Mesodermal cell (in vitro differentiated cells): Measurements from ENCODE around the gene FRS3.
A peak's percentile ranks its signal among the peaks of the same experiment; 100 is the strongest.

Experiments used
- H3K27ac ChIP-seq: 2 replicates; pipeline ENCODE4 v1.7.0; 2013; ENCODE audit warnings: mild to moderate bottlenecking, low read depth, low read length, moderate library complexity; ENCODE audit not compliant: severe bottlenecking
- H3K36me3 ChIP-seq: 2 replicates; pipeline ENCODE4 v1.7.1; 2013; ENCODE audit warnings: mild to moderate bottlenecking, low read length, moderate library complexity; ENCODE audit not compliant: control insufficient read depth, insufficient read depth
- H3K4me1 ChIP-seq: one replicate; pipeline ENCODE4 v1.7.1; 2013; ENCODE audit warnings: mild to moderate bottlenecking, low read length; ENCODE audit not compliant: insufficient read depth, control insufficient read depth, poor library complexity, severe bottlenecking
- H3K4me3 ChIP-seq: 2 replicates; pipeline ENCODE4 v1.7.0; 2013; ENCODE audit warnings: low read length, control low read depth, mild to moderate bottlenecking; ENCODE audit not compliant: insufficient read depth, poor library complexity, severe bottlenecking; ENCODE audit errors: extremely low read depth
- H3K9me3 ChIP-seq: 2 replicates; pipeline ENCODE4 v1.7.1; 2013; ENCODE audit warnings: mild to moderate bottlenecking, low read length, moderate library complexity; ENCODE audit not compliant: control insufficient read depth
- WGBS, 2 experiments: methylation state at CpG; one replicate each; pipeline ENCODE4 v1.1.5; 2013; ENCODE audit warnings: missing lambda C conversion rate in 2 of 2; ENCODE audit not compliant: insufficient coverage in 2 of 2; 5-methylcytosine and 5-hydroxymethylcytosine counted together

The FRS3 gene

GRCh38 chr6:41790045-41790444, 10.3 kb upstream of the FRS3 start:
- Histone ChIP-seq H3K4me1 (peaks cover 4% of the 10 kb centered on the region), H3K4me3 (no peak overlapping the region), H3K9me3 (no peaks in the 10 kb centered on the region), H3K27ac (no peak overlapping the region), H3K36me3 (peaks cover 54% of the 10 kb centered on the region)
- 57 to 100% methylated on average over 1 of the region's 1 CpG for WGBS, 2 experiments

- Histone ChIP-seq H3K36me3 (peaks cover 47% of the 10 kb centered on the region), H3K27ac (no peak overlapping the region), H3K4me3 (no peak overlapping the region), H3K9me3 (no peaks in the 10 kb centered on the region), H3K4me1 (peaks cover 4% of the 10 kb centered on the region)
- WGBS, 2 experiments = 100% methylated on average over 2 to 3 of the region's 3 CpGs
Measured at GRCh38 chr6:41789390-41789724, 9.7 kb upstream of the FRS3 start.

GRCh38 chr6:41787219-41787917, 7.7 kb upstream of the FRS3 start, which contains the start of gene TOMM6:
Gene TOMM6, plus strand, starts transcription at chr6:41787694. Its CDS starts 4 bp downstream, at chr6:41787698.
- WGBS, 2 experiments = 0% methylated on average over 46 to 52 of the region's 55 CpGs
- H3K4me1 ChIP-seq = peaks cover 4% of the 10 kb centered on the region

GRCh38 chr6:41786451-41787218, 6.9 kb upstream of the FRS3 start:
- H3K9me3 ChIP-seq = no peaks in the 10 kb centered on the region
- peak overlapping the region; percentile 89 for H3K27ac ChIP-seq
- 0 to 1% methylated on average over 42 to 49 of the region's 58 CpGs for WGBS, 2 experiments
- peaks cover 5% of the 10 kb centered on the region for H3K4me1 ChIP-seq
- peak overlapping the region; percentile 100 for H3K4me3 ChIP-seq
- H3K36me3 ChIP-seq = peaks cover 34% of the 10 kb centered on the region

More at GRCh38 chr6:41787219-41787917, 7.7 kb upstream of the FRS3 start, which contains the start of gene TOMM6:
- H3K36me3 ChIP-seq = peaks cover 39% of the 10 kb centered on the region
- no peaks in the 10 kb centered on the region for H3K9me3 ChIP-seq
- peak within 1 kb of the TSS; percentile 89 for H3K27ac ChIP-seq
- H3K4me3 ChIP-seq = peak within 1 kb of the TSS; percentile 100

- H3K36me3 ChIP-seq = peaks cover 26% of the 10 kb centered on the region
- no peak overlapping the region for H3K27ac ChIP-seq
- 27 to 78% methylated on average over 8 to 20 of the region's 29 CpGs for WGBS, 2 experiments
Measured at GRCh38 chr6:41785689-41786450, 6.2 kb upstream of the FRS3 start.

GRCh38 chr6:41785254-41785653, 5.6 kb upstream of the FRS3 start:
- Histone ChIP-seq H3K27ac (no peak overlapping the region), H3K36me3 (peaks cover 20% of the 10 kb centered on the region), H3K4me3 (no peak overlapping the region), H3K9me3 (no peaks in the 10 kb centered on the region), H3K4me1 (peaks cover 12% of the 10 kb centered on the region)
- 83 to 98% methylated on average over 5 to 10 of the region's 11 CpGs for WGBS, 2 experiments

More at GRCh38 chr6:41785689-41786450, 6.2 kb upstream of the FRS3 start:
- no peaks in the 10 kb centered on the region for H3K9me3 ChIP-seq
- peak overlapping the region; percentile 100 for H3K4me3 ChIP-seq
- H3K4me1 ChIP-seq = peaks cover 12% of the 10 kb centered on the region

- Histone ChIP-seq H3K4me1 (peaks cover 12% of the 10 kb centered on the region), H3K4me3 (no peak overlapping the region), H3K9me3 (no peaks in the 10 kb centered on the region), H3K36me3 (peaks cover 14% of the 10 kb centered on the region), H3K27ac (no peak overlapping the region)
- 76 to 100% methylated on average over 3 of the region's 5 CpGs for WGBS, 2 experiments
Measured at GRCh38 chr6:41784581-41785171, 5.0 kb upstream of the FRS3 start.

- WGBS, 2 experiments = 77 to 90% methylated on average over 3 to 4 of the region's 6 CpGs
- Histone ChIP-seq H3K36me3 (peaks cover 4% of the 10 kb centered on the region), H3K27ac (no peak overlapping the region), H3K4me3 (no peak overlapping the region), H3K9me3 (no peaks in the 10 kb centered on the region), H3K4me1 (peaks cover 12% of the 10 kb centered on the region)
Measured at GRCh38 chr6:41783106-41783780, 3.5 kb upstream of the FRS3 start.

GRCh38 chr6:41781366-41781730, 1.6 kb upstream of the FRS3 start:
- Histone ChIP-seq H3K9me3 (no peaks in the 10 kb centered on the region), H3K4me1 (peaks cover 12% of the 10 kb centered on the region), H3K4me3 (peak overlapping the region; percentile 66), H3K27ac (no peak overlapping the region), H3K36me3 (peaks cover 16% of the 10 kb centered on the region)
- 83% methylated on average over 1 of the region's 3 CpGs; no CpG with 5 or more reads in 1 of the 2 experiments for WGBS, 2 experiments
